ENCODE results near the gene ALDOC.
A peak's percentile ranks its signal among the peaks of the same experiment; 100 is the strongest.
"Not testable (repeated sequence)": the region's sequence is repeated elsewhere in the genome, so short reads cannot be mapped to it uniquely, and the experiment has no call there.

Gene ALDOC

DNA sequence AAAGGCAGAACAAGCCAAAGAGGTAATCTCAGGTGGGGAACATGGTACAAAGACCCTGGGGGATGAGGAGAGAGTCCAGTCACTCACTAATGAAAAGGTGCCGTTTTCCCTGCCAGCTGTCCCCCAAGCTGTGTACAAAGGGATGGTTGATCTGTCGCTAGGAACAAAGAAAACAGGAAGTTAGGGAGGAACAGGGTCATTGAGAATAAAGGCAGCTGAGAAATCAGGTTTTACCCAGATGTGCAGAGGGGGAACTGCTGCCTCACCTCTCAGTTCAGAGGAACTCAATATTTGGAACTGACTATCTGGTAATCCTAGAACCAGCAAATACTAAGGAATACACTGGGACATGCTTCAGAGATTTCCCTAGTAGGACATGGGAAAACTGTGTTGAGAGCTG lies 35.8 kb upstream of the ALDOC start:
- Histone ChIP-seq H3K27ac (ENCODE audit: low read length) (no peak overlapping the region), H3K27me3 (ENCODE audit: control insufficient read depth, insufficient read depth, low read length) (no peaks in the 10 kb centered on the region), H3K36me3 (ENCODE audit: control insufficient read depth, insufficient read depth, low read length) (peaks cover 32% of the 10 kb centered on the region), H3K4me3 (ENCODE audit: low read length) (no peak overlapping the region), H3K9me3 (ENCODE audit: control insufficient read depth, insufficient read depth, low read length) (no peaks in the 10 kb centered on the region), H3K4me1 (ENCODE audit: control insufficient read depth, insufficient read depth, low read length) (no peaks in the 10 kb centered on the region)
- no peak for DNase-seq (ENCODE audit: low read depth, low spot score)
- no CpG with 5 or more reads among the region's 2 CpGs for WGBS (ENCODE audit: insufficient coverage, insufficient read length)

DNA sequence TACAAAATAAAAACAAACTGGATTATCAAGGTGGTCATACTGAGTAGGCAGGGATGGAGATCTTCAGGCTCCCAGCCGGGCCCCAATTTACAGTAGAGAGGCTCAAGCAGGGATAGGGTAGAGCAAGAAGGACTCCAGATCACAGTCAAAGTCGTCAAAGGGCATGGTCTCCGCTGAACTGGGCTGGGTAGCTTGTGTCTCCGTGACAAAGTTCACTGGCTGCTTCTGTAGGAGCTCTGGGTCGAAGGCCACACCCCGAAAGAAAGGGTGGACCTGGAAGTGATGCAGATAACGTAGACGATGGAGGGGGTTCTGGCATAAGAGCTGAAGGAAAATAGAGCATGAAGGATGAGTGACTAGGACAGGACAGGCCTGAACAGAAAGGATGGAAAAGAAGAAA lies 33.7 kb upstream of the ALDOC start:
- Histone ChIP-seq H3K27me3 (ENCODE audit: control insufficient read depth, insufficient read depth, low read length) (no peaks in the 10 kb centered on the region), H3K36me3 (ENCODE audit: control insufficient read depth, insufficient read depth, low read length) (peaks cover 20% of the 10 kb centered on the region), H3K9me3 (ENCODE audit: control insufficient read depth, insufficient read depth, low read length) (no peaks in the 10 kb centered on the region), H3K4me1 (ENCODE audit: control insufficient read depth, insufficient read depth, low read length) (no peaks in the 10 kb centered on the region), H3K4me3 (ENCODE audit: low read length) (no peak overlapping the region), H3K27ac (ENCODE audit: low read length) (no peak overlapping the region)
- no CpG with 5 or more reads among the region's 8 CpGs for WGBS (ENCODE audit: insufficient coverage, insufficient read length)
- DNase-seq (ENCODE audit: low read depth, low spot score), result no peak

DNA sequence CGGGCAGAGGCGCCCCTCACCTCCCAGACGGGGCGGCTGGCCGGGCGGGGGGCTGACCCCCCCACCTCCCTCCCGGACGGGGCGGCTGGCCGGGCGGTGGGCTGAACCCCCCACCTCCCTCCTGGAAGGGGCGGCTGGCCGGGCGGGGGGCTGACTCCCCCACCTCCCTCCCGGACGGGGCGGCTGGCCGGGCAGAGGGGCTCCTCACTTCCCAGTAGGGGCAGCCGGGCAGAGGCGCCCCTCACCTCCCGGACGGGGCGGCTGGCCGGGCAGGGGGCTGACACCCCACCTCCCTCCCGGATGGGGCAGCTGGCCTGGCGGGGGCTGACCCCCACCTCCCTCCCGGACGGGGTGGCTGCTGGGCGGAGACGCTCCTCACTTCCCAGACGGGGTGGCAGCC lies 27.3 kb upstream of the ALDOC start:
- not testable (repeated sequence) for H3K36me3 ChIP-seq (ENCODE audit: control insufficient read depth, insufficient read depth, low read length); H3K4me1 ChIP-seq (ENCODE audit: control insufficient read depth, insufficient read depth, low read length); DNase-seq (ENCODE audit: low read depth, low spot score); H3K27ac ChIP-seq (ENCODE audit: low read length); H3K27me3 ChIP-seq (ENCODE audit: control insufficient read depth, insufficient read depth, low read length); H3K4me3 ChIP-seq (ENCODE audit: low read length); H3K9me3 ChIP-seq (ENCODE audit: control insufficient read depth, insufficient read depth, low read length)
- WGBS (ENCODE audit: insufficient coverage, insufficient read length), result no CpG with 5 or more reads among the region's 31 CpGs

DNA sequence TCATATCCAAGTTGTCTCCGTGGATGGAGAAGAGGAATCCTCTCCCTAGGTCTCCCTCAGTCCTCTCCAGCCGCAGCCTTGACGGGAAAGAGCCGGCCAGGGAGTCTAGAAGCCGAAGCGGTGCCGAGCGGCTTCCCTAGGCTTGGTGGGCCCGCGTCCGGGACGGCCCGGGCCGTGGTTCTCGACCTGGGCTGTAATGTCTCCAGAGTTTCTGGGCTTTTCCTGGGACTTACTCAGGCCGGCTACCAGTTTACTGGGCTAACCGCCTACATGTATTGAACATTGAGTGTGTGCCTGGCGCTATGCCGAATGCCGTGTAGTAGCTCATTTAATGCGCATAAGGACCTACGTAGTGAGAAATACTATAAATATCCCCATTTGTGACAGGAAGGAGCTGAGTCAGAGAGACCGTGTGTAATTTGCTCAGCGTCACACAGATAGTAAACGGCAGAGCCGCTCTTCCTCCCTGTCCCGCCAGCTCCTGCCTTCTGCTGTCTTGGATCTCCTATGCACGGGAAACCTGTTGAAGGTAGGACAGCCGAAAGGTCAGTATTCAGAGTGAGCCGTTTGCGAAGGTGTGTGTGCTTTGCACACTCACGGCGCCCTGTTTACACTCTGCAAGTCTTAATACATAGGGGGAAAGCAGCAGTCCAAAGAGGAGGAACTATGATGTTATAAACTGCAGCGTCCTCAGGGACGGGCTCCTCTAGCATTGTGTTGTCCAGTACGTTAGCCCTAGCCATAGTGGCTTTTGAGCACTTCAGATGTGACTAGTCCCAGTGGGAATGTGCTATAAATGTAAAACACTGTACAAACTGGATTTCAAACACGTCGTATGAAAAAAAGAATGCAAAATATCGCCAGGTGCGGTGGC lies 22.9 kb upstream of the ALDOC start:
- no peaks in the 10 kb centered on the region for H3K36me3 ChIP-seq (ENCODE audit: control insufficient read depth, insufficient read depth, low read length)
- H3K4me3 ChIP-seq (ENCODE audit: low read length), result peak overlapping the region; percentile 35; the same call in 1 of the 2 replicates
- DNase-seq (ENCODE audit: low read depth, low spot score), result no peak
- H3K9me3 ChIP-seq (ENCODE audit: control insufficient read depth, insufficient read depth, low read length), result no peaks in the 10 kb centered on the region
- H3K27ac ChIP-seq (ENCODE audit: low read length), result no peak overlapping the region
- no peaks in the 10 kb centered on the region for H3K27me3 ChIP-seq (ENCODE audit: control insufficient read depth, insufficient read depth, low read length)
- whole genome bisulfite sequencing (ENCODE audit: insufficient coverage, insufficient read length), result no CpG with 5 or more reads among the region's 40 CpGs
- H3K4me1 ChIP-seq (ENCODE audit: control insufficient read depth, insufficient read depth, low read length), result peaks cover 2% of the 10 kb centered on the region; the same call in 1 of the 2 replicates

DNA sequence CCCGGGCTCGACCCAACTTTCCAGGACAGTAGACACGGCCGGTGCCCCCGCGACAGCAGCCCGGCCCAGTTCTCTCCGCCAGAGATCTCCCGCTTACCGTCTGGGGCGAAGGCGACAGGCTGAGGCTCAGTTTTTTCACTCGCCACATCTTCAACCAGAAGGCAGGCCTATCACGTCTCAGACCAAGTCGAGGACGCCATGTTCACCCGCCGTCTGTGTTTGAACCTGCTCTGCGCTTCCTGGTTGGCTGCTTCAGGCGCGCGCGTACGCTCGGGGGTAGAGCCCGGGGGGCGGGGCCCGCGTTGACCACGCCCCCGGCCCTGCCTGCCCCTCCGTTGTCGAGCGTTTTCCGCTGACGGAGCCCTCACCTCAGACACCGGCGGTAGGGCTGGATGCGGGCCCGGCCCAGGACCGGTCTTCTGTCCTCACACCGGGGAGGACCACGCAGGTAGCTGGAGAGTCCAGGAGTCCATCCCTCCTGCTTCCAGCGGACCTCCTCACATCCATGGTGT lies 22.2 kb upstream of the ALDOC start, which contains the start of gene SPAG5:
Gene SPAG5 (minus strand): TSS at position 227 of the 512 bp plus-strand sequence. CDS start 79 bp downstream, at position 148.
- DNase-seq (ENCODE audit: low read depth, low spot score), result peak; percentile 85
- no peaks in the 10 kb centered on the region for H3K9me3 ChIP-seq (ENCODE audit: control insufficient read depth, insufficient read depth, low read length)
- H3K27me3 ChIP-seq (ENCODE audit: control insufficient read depth, insufficient read depth, low read length), result no peaks in the 10 kb centered on the region
- H3K27ac ChIP-seq (ENCODE audit: low read length), result no peak within 1 kb of the TSS
- no peaks in the 10 kb centered on the region for H3K36me3 ChIP-seq (ENCODE audit: control insufficient read depth, insufficient read depth, low read length)
- H3K4me1 ChIP-seq (ENCODE audit: control insufficient read depth, insufficient read depth, low read length), result peaks cover 2% of the 10 kb centered on the region; the same call in 1 of the 2 replicates
- peak within 1 kb of the TSS; percentile 82 for H3K4me3 ChIP-seq (ENCODE audit: low read length)
- no CpG with 5 or more reads among the region's 44 CpGs for WGBS (ENCODE audit: insufficient coverage, insufficient read length)

DNA sequence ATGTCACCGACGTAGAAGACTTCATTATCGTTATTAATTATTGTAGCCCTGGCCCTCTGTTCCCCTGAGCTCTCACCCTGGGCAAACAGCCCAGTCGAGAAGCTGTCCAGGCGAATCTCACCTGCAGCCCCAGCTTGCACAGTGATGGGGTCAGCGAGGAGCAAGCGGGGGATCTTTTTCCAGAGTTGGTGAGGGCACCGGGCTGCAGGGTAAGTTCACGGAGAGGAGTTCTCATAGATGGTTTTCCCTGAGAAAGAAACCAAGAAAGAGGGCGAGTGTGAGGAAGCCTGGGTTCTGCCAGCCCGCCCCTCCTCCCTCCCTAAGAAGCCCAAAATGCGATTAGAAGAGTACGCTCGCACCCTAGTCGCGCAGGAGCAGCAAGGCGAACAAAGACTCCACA lies 21.7 kb upstream of the ALDOC start:
- Histone ChIP-seq H3K4me3 (ENCODE audit: low read length) (peak overlapping the region; percentile 82), H3K27me3 (ENCODE audit: control insufficient read depth, insufficient read depth, low read length) (no peaks in the 10 kb centered on the region), H3K4me1 (ENCODE audit: control insufficient read depth, insufficient read depth, low read length) (peaks cover 2% of the 10 kb centered on the region; the same call in 1 of the 2 replicates), H3K9me3 (ENCODE audit: control insufficient read depth, insufficient read depth, low read length) (no peaks in the 10 kb centered on the region), H3K27ac (ENCODE audit: low read length) (no peak overlapping the region), H3K36me3 (ENCODE audit: control insufficient read depth, insufficient read depth, low read length) (no peaks in the 10 kb centered on the region)
- no peak for DNase-seq (ENCODE audit: low read depth, low spot score)
- WGBS (ENCODE audit: insufficient coverage, insufficient read length), result no CpG with 5 or more reads among the region's 17 CpGs

DNA sequence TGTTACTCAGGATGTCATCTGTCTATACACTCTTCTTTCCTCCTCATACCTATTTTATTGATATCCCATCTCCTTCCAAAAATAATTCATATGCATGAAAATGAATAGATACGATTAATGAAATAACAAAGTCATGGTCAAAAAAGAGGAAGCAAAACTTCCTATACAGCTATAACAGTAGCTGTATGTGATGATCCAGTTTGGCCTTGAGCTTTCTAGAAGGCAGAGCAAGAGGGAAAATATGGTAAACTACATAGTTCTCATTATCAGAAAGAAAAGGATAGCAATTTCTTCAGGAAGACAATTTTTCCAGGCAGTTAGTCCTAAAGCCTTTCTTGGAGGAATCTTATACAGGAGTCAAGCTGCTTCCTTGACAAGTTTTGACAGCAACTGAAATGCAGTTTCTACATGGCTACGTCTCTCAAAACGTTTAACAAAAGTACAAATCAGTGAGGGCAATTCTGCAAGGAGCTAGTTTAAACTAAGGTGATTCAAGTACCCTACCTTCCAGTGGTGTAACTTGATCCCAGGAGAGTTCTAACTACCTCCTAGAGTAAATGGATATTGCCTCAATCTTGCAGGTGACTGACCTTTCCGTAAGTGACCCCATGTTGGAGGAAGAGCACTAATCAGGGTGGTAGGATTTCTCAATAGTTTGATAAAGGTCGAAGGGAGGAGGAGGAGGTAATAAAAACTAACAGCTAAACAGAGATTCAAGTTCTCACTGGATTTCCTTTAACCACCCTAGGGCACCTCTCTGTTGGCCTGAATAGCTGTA lies 21.1 kb upstream of the ALDOC start:
- Histone ChIP-seq H3K36me3 (ENCODE audit: control insufficient read depth, insufficient read depth, low read length) (peaks cover under 1% of the 10 kb centered on the region; the same call in 1 of the 2 replicates), H3K27ac (ENCODE audit: low read length) (no peak overlapping the region), H3K9me3 (ENCODE audit: control insufficient read depth, insufficient read depth, low read length) (no peaks in the 10 kb centered on the region), H3K27me3 (ENCODE audit: control insufficient read depth, insufficient read depth, low read length) (no peaks in the 10 kb centered on the region), H3K4me3 (ENCODE audit: low read length) (peak overlapping the region; percentile 82; the same call in 1 of the 2 replicates), H3K4me1 (ENCODE audit: control insufficient read depth, insufficient read depth, low read length) (peaks cover 2% of the 10 kb centered on the region; the same call in 1 of the 2 replicates)
- 100% methylated on average over 1 of the region's 5 CpGs for WGBS (ENCODE audit: insufficient coverage, insufficient read length)
- DNase-seq (ENCODE audit: low read depth, low spot score), result no peak

DNA sequence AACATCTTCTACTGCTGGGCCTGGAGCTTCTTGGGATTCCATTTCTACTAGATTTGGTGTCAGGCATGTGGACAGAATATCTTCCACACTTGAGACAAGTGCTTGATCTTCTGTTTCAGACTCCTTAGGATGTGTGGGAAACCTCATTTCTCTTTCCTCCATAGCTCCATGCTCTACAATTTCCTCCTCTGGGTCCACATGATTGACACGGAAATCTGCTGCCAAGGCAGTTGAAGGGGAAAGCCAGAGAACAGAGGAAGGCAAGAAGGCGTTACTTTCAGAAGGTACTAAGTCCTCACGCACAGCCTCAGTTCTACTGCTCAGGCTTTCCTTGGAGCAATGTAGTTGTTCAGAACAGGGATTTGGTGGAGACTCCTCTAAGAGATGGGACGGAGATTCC lies 15.6 kb upstream of the ALDOC start:
- no peaks in the 10 kb centered on the region for H3K9me3 ChIP-seq (ENCODE audit: control insufficient read depth, insufficient read depth, low read length)
- no CpG with 5 or more reads among the region's 4 CpGs for whole genome bisulfite sequencing (ENCODE audit: insufficient coverage, insufficient read length)
- no peak overlapping the region for H3K27ac ChIP-seq (ENCODE audit: low read length)
- DNase-seq (ENCODE audit: low read depth, low spot score), result no peak
- H3K4me1 ChIP-seq (ENCODE audit: control insufficient read depth, insufficient read depth, low read length), result no peaks in the 10 kb centered on the region
- H3K36me3 ChIP-seq (ENCODE audit: control insufficient read depth, insufficient read depth, low read length), result peaks cover 20% of the 10 kb centered on the region; the same call in 1 of the 2 replicates
- no peak overlapping the region for H3K4me3 ChIP-seq (ENCODE audit: low read length)
- no peaks in the 10 kb centered on the region for H3K27me3 ChIP-seq (ENCODE audit: control insufficient read depth, insufficient read depth, low read length)

DNA sequence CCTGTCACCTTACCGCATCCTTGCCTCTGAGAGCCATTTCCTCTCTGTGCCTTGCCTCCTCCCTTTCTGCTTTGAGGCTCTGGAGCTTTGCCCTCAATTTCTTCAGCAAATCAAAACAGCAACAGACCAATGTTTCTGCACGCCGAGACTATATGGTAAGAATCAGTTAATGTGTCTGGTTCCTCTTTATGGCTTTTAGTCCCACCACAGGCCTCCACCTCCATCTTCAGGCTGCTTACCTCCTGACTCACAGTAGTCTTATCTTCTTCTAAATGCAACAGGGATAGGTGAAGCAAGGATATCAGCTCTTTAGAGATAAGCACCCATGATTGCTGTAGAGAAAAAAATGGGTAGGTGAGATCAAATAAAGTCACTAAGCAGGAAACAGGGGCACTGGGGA lies 9.2 kb upstream of the ALDOC start:
- Histone ChIP-seq H3K4me3 (ENCODE audit: low read length) (no peak overlapping the region), H3K4me1 (ENCODE audit: control insufficient read depth, insufficient read depth, low read length) (no peaks in the 10 kb centered on the region), H3K36me3 (ENCODE audit: control insufficient read depth, insufficient read depth, low read length) (peaks cover 46% of the 10 kb centered on the region), H3K9me3 (ENCODE audit: control insufficient read depth, insufficient read depth, low read length) (no peaks in the 10 kb centered on the region), H3K27me3 (ENCODE audit: control insufficient read depth, insufficient read depth, low read length) (no peaks in the 10 kb centered on the region), H3K27ac (ENCODE audit: low read length) (no peak overlapping the region)
- no peak for DNase-seq (ENCODE audit: low read depth, low spot score)
- WGBS (ENCODE audit: insufficient coverage, insufficient read length), result no CpG with 5 or more reads among the region's 3 CpGs

DNA sequence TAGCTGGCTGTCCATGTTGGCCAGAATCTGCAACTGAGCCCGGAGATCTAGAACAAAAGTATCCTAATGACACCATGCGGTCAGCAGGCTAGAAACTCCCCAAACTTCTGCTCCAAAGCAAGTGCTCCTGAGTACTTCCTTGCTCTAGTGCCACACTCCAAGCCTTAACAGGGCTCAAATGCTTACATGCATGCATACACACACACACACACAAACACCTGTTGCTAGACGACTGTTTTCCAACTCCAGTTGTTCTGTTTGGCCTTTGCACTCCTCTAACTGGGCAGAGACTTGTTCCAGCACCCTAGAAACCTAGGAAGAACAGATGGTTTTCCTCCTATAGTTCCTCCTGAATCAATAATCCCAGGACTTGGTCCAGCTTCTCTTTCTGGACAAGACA lies 7.7 kb upstream of the ALDOC start:
- no peaks in the 10 kb centered on the region for H3K27me3 ChIP-seq (ENCODE audit: control insufficient read depth, insufficient read depth, low read length)
- no peaks in the 10 kb centered on the region for H3K4me1 ChIP-seq (ENCODE audit: control insufficient read depth, insufficient read depth, low read length)
- H3K9me3 ChIP-seq (ENCODE audit: control insufficient read depth, insufficient read depth, low read length), result no peaks in the 10 kb centered on the region
- H3K4me3 ChIP-seq (ENCODE audit: low read length), result no peak overlapping the region
- peaks cover 50% of the 10 kb centered on the region for H3K36me3 ChIP-seq (ENCODE audit: control insufficient read depth, insufficient read depth, low read length)
- no CpG with 5 or more reads among the region's 3 CpGs for WGBS (ENCODE audit: insufficient coverage, insufficient read length)
- no peak overlapping the region for H3K27ac ChIP-seq (ENCODE audit: low read length)
- no peak for DNase-seq (ENCODE audit: low read depth, low spot score)

All from iPS DF 6.9 (cell line).